ENCODE data around the gene LRRC2.
"Not testable (repeated sequence)": the region's sequence is repeated elsewhere in the genome, so short reads cannot be mapped to it uniquely, and the experiment has no call there.

LRRC2 gene

DNA sequence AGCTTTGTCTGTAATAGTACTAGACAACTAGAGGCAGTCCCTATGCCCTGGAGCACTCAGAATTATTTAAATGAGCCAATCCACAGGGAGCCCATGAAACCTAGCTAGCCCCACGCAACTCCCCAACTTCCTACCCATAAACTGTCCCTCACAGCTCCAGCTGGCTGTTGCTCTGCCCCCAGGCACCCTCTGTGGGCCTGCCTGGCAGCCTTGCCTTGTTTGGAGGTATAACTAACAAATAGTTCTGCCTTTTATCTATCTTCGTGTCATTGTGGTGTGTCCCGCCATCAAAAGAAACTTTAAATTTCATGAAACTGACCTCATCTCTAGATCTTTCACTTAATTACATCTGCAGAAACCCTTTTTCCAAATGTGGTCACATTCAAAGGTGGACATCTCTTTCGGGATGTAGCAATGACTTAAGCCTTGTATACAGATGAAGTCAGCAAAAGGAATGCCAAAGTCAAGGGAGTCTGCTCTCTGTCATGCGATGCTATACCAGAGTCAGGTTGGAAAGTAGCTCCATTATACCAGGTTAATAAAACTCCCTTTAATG, 70.1 kb downstream of the LRRC2 start:
- no peak for DNase-seq

DNA sequence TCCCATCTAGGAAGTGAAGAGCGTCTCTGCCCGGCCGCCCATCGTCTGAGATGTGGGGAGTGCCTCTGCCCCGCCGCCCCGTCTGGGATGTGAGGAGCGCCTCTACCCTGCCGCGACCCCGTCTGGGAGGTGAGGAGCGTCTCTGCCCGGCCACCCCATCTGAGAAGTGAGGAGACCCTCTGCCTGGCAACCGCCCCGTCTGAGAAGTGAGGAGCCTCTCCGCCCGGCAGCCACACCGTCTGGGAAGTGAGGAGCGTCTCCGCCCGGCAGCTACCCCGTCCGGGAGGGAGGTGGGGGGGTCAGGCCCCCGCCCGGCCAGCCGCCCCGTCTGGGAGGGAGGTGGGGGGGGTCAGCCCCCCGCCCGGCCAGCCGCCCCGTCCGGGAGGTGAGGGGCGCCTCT, 71.6 kb downstream of the LRRC2 start:
- not testable (repeated sequence) for DNase-seq

DNA sequence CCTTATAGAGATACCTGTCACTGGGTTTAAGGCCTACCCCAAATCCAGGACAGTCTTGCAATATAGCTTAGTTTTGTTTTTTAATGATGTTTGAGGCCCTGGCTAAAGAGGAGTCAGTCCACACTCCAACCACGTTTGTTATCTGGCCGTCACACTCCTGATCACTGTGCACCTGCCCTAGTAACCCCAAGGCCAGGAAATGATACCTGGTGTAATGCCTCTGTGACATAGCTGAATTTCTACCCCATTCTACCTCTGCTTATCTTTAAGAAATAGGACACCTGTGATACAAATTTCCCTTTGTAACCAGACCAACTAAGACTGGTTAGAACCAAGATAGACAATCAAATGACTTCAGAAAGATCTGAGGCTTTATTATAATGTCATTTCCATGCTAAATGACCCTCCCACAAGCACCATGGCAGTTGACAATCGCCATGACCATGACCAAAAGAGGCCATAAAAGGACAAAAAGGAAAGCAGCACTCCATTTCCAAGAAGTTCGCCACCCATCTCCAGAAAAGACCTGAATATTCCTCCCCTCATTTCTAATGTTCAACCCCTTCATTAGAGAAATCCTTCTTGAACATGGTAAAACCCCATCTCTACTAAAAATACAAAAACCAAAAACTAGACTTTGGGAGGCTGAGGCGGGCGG, 73.1 kb downstream of the LRRC2 start:
- DNase-seq, result no peak

DNA sequence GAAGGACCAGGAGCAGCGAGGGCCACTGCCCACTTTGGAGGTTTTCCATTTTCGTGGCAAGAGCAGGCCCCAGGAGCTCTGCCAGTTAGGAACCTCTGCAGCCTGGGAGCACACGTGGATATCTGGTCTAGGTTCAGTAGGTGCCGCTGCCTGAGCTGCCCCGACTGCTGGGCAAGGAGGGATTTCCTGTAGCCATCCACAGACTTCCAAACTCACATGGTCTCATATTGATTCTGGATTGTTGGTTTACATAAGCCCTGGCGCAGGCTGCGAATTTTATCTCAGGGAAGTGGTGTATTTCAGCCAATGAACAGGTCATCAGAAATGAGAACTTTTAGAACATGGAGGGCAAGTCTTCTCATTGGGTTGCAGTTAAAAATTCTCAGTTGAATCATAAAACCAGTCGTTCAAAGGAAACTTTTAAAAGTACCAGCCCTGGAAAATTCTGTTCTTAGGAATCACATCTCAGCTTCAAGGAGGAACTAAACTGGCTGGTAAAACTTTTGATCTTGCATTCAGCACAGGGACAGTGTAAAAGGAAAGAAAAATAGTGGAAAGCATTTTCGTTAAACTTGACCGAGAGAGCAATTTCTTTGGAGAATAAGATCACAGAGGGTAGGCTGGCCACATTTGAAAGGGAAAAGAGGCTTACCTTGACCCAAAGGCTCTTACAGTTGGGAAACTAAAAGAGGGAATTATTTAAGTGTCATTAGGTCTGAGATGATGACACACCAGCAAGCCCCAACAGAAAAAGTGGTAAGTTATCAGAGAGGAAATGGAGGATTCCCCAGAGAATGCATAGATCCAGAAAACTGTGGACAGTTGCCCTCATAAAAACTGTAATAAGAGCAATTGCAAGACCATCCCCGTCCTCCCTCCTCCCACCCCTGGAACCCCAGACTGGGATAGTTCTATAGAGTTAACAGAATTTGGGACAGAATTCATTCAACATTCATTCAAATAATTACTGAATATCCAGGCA, 74.7 kb downstream of the LRRC2 start:
- DNase-seq, result no peak

DNA sequence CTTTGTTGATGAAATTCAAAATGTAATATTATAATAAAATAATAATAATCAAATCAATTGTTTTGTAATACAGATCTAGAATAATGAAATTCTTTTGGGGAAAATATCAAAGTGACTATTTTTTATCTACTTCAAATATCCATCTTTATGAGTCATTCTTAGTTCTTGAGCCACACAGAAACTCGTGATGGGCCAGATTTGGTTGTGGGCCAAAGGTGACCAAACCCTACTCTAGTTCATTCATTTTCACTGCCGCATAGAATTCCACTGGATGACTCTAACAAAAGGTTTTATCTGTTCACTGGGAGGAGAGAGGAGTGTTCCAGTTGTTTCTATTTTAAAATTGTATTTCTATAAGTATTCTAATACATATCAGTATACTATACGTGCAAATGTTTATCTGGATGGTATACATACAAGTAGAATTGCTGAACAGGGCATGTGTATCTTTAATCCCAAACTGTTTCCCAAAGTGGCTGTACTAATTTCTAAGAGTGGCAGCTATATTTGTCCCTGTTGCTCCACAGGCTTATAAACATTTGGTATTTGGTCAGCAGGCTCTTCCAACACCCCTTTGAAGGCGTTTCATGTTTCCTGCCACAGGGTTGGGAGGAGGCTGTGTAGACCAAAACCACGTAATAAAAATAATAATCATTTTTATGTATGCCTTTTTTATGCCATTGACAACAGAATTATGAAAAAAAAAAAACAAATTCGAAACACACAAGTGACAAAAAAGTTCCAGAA, 75.6 kb downstream of the LRRC2 start:
- no peak for DNase-seq

DNA sequence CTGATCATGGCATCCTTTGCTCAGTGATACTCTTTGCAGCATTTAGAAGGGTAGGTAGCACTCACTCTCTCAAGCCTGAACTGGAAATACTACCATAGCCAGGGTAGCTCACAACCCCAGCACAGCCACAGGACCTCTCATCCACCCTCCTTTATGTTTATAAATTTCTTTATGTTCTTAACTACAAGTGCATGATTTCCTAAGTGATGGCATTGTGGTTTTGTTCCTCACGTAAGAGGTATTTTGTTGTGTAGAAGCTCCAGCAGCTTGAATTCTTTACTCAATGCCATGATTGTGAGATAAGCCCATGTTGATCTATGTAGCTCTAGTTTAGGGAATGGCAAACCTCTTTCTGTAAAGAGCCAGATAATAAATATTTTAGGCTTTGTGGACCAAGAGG, 76.2 kb downstream of the LRRC2 start:
- DNase-seq, result no peak

DNA sequence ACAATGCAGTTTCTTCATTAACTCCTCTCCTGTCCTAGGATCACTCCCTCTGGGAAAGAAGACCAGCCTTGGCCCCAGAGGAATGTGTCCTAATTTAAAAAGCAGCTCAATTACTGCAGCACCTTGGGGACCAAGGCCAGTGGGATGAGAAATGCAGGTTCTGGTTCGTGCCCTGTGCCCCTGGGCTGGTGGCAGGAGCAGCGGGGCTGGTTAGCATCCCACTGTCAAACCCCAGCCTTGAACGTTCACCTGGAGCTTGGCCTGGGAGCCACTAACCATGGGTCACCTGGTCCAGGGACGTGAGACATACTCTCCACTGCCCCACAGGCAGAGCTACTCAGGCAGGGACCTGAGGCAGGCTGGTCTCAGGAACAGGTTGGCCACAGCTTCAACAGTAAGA, 76.7 kb downstream of the LRRC2 start:
- no peak for DNase-seq

DNA sequence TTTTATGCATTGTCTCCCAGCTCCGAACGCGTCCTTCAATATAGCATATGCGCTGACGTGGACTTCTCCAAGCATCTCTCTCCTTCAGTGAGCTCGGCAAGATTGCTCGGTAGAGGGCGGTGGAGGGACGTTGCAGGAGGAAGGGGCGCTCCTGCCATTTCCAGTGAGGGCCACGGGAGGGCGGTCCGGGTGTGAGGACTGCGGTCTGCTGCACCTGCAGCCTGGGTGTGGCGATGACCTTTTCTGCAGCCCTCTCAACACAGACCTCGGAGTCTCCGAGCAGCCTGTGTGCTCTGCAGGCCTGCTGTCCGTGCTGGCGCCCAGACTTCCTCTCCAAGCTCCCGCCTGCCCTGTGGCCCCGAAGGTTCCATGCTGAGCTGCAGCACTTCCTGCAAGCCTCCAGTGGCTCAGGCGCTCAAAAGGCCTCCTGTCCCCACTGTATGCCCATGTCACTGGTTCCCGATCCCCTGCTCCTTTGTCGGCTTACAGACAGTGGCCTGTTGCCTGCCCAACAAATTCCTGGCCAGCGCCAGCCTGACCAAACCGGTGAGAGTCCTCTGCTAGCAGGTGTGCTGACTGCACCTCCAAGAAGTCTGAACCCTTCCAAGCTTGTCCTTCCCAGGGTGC, 77.3 kb downstream of the LRRC2 start:
- peak; percentile 90 to 95 (median 92) for DNase-seq

DNA sequence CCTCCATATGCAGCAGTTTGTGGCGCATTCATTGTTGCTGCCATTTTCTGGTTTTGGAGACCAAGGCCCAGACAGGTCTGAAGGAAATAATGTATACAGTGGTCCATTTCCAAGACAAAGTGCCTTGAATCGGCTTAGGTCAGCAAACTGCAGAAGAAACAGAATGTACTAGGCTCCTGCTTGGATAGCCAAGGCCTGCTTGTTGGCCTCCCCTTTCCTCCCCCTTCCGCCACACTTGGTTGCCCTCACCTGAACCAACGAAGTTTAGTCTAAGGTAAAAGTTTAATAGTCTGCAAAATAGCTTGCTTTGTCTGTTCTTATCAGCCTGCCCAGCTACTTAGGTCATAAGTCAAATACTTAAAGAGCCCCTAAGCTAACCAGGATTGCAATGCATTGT, 80.3 kb downstream of the LRRC2 start:
- no peak for DNase-seq

DNA sequence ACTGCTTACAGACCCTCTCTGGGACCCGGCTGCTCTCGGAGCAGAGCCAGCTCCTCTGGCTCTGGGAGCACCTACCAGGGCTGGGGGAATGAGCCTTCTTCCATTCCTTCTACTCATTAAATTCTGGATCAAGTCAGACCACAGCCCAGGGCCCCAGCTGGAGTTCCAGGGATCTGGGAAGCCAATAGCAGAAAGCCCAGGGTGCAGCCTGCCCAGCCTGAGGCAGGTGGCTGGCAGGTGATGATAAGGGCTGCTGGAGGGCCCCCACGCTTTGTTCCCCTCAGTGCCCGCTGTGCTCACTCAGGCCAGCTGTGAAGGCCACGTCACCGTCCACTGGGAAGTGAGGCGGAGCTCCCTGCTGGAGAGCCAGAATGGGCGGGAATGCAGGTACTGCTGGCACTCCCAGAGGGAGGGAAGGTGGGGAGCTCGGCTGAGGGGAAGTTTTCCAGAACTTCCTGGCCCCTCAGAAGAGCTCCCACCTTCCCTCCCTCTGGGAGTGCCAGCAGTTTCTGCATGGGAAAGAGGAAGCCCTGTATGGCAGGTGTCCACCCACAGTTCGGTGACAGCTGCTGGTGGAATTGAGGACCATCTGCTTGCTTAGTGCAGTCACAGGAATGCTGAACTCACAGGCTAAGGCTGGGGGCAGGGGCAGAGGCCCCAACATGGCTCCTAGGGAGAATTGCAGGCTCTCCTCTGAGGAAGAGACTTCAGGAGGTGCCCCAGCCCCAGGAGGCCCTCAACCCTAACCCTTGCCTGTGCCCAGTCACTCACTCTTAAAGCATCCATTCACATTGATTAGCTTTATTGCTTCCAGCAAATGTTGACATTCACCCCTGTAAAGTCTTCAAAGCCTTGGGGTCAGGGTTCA, 81.0 kb downstream of the LRRC2 start:
- no peak for DNase-seq

DNA sequence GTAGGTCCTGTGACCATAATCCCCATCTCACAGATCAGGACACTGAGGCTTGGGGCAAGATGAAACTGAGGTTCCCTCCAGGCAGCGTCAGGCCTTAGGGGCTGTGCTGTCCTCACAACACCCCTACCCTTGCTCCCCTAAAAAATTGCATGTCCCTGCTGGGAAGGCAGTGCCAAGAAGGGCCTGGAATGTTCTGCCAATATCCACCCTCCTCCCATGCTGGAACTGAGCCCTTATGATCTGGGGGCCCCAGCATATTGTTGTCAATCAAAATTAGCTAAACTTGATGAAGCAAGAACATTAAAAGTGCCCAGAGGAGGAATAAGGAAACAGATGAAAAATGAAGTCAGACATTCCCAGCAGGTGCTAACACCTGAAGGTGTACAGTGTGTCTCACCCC, 81.7 kb downstream of the LRRC2 start:
- no peak for DNase-seq

DNA sequence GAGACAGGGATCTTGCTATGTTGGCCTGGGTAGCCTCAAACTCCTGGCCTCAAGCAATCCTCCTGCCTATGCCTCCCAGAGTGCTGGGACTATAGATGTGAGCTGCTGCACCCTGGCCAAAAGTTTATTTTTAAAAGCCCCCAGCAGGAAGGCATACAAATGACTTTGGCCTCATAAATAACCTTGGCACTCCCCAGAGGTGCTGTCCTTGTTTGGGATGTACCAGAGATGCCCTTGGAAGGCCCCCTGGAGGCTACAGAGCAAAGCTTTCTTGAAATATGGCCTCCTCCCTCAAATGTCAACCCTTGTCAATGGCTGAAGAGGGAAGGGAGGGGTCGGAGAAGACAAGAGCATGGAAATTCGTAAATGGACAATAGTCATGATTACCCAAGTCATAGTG, 82.3 kb downstream of the LRRC2 start:
- DNase-seq, result peak in 1 of 4 experiments; percentile 18

DNA sequence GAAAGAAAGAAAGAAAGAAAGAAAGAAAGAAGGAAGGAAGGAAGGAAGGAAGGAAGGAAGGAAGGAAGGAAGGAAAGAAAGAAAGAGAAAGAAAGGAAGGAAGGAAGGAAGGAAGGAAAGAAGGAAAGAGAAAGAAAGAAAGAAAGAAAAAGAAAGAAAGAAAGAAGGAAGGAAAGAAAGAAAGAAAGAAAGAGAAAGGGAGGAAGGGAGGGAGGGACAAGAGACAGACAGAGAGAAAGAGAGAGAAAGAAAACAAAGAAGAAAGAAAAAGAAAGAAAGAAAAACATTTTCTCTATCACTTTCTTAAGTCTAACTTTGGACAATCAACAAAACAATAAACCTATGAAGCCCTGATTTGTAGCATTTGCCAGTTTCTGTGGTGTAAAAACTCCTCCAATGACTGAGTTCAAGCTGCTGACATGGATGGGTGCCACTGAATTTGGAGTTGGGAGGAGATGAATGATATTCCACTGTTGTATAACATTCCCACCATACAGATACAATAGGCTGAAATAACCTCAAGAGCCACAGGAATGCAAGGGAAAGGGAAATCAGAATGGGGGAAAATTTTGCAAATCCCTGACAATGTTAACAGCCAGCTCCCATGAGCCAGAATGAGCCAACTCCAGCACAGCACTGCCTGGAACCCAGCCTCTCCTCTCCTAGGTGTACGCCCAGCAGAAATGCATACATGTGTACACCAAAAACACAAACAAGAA, 83.3 kb downstream of the LRRC2 start:
- DNase-seq, result no peak

DNA sequence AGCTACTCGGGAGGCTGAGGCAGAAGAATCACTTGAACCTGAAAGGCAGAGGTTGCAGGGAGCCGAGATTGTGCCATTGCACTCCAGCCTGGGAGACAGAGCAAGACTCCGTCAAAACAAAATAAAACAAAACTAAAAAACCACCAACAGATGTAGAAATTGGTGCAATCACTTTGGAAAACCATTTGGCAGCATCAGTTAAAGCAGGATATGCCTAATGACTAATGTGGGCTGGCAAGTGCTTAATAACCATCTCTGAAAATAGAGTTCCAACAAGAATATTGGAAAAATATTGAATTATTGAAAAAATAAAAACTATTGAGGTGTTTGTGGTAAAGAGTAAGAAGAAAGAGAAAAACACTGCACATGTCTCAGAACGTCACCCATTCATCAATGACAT, 84.5 kb downstream of the LRRC2 start:
- no peak for DNase-seq

DNA sequence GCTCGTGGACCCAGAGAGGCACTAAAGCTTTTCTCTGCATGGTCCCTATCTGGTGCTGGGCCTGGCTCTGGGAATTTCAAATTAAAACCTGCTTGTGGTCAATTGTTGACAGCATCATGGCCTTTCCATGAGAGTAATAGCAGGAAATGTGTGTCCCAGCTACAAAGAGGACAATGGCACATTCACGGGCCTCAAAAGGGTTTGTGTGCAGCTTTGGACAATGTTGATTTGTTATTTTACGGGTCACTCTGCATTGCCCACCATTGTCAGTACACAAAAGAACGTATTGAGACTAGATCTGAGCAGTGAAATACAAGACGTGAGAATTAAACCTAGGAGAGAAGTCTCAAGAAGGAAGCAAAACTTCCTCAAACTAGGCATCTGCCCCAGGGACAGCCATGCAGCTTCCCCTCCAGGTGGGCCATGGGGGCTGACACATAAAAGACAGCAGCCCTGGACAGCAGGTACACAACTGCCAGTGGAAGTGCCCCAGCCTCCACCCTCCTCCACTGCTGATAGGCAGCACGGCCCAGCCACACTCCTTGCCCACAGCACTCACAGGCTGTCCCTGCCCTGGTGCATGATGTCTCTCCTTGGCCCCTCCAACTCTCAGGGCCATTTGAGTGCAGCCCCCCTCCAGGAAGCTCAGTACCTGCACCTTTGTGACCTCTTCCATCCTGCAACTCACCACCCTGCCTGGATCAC, 85.5 kb downstream of the LRRC2 start:
- no peak for DNase-seq

DNA sequence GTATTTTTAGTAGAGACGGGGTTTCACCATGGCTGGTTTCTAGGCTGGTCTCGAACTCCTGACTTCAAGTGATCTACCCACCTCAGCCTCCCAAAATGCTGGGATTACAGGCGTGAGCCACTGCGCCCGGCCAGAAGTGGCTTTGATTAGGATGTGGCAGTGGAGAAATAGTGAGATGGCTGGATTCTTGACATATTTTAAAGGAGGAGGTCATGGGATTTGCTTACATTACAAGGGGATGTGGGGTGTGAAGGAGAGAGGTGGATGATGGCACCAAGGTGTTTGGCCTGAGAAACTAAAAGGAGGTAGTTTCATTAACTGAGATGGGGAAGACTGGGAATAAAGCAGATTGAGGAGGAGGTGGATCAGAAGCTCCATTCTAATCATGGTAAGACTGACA, 86.4 kb downstream of the LRRC2 start:
- no peak for DNase-seq

DNA sequence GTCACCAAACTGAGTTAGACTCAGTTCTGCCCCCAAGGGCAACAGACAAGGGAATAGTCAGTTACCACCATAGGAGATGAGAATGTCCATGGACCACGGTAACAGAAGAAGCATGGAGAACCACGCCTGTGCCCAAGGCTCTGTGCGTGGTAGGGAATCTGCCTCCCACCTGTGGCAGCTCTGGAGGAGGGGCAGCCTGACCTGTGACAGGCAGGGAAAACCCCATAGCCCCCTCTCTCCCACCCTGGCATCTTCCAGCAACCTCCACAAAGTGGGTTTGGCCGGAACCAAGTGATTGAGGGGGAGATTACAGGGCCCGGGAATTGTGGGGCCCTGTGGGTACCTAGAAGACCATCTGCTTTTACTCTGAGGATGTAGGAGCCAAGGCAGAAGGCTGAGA, 87.1 kb downstream of the LRRC2 start:
- DNase-seq, result no peak

DNA sequence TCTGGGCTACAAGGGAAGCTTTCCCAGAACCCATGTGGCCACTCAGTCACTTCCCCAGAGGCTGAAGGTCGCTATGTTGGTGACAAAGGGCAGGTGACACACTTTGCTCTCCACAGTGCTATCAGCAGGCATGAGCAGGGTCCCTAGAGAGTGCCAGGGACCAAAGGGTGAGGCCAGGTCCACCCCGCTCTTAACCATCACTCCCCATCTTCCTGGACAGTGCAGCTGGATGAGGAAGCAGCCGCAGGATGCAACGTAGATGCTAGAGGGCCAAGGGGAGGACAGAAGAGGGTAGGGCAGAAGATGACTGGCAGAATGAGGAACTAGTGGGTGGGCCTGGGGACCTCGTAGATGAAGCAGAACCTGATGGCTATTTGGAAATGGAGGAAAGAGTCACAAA, 87.8 kb downstream of the LRRC2 start:
- peak in 3 of 4 experiments; percentile 37 to 46 (median 39) for DNase-seq

DNA sequence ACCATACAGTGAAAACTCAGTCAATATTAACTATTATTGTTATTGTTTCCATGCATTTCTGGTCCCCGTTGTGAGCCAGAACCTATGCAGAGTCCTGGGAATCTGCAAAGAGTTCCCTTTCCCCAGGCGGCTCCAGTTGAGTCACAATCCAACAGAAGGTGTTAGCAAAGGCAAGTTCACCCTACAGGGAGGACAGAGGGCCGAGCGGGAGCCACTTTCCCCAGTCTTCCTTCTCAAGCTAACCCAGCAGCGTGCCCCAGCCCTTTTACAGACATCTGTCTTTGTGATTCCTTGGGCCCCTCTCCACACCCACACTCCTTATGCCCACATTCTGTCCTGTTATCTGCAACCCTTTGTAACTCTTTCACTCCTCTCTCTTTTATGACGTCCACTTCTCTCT, 88.3 kb downstream of the LRRC2 start:
- no peak for DNase-seq

DNA sequence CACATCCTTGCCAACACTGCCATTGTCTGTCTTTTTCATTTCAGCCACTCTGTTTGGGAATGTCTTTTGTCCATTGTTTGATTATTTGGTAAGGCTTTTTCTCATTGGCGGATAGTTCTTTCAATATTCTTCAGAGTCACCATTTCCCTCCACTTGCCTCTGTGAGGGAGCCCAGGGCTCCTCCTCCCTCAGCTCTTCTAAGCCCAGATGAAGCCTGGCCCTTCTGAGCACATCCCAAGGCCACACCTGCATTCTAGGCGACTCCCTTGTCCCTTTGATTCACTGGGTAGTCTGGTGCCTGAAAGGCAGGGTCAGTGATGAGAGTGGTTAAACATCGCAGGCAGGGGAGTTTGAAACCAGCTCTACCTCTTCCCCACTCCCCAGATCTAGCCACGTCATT, 89.0 kb downstream of the LRRC2 start:
- DNase-seq, result no peak

Data from suppressor macrophage (primary cell).